SH-SY5Y (cell line): ENCODE measurements around the gene CDC34.

Experiments
- GATA2 ChIP-seq: IDR thresholded peaks from 2 replicates; pipeline ENCODE4 v1.6.1; 2011; ENCODE audit warnings: mild to moderate bottlenecking, low read depth, low read length
- GATA3 ChIP-seq: IDR thresholded peaks from 2 replicates; pipeline ENCODE4 v1.6.1; 2011; ENCODE audit warnings: low read depth, mild to moderate bottlenecking, low read length, moderate library complexity

- TF ChIP-seq GATA2, result no peak
- TF ChIP-seq GATA3, result no peak
These were observed 8.8 kb upstream of the CDC34 start for GRCh38 chr19:522726-523125.
